ENCODE data around the gene TTBK2.

DNA sequence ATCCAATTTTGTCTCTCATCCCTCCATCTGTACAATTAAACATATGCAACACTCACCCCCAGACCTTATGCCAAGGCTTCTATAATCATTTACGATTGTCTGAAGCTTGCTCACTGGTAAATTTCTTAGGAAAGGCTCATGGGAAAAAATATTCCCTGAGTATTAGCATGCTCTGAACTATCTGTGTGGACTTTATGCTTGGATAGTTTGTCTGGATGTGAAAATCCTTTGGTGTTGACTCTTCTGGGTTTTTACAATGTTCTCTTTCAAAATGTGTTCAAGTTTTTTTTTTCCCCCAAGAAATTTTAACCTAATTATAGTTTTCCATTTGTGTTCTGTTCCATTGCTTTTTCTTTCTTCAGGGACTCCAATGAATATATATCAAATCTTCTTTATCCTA is 19.9 kb upstream of the TTBK2 start:
- TF ChIP-seq POLR2A (IDR thresholded peaks at IDR 0.05; ENCODE audit: low read length): no peak
- no peak for TF ChIP-seq GATA1 (IDR thresholded peaks at IDR 0.05; ENCODE audit: low read depth, low read length)
